Natural killer cell (primary cell): ENCODE data around the gene MIEF2. TPM values are rescaled to one million over a fixed set of nuclear protein-coding genes. Genes with fewer than 3 reads are reported as not detected.

ENCODE experiments used
- ATAC-seq, 3 donors: fragments of 150-1000 bp in 2 of 3; fragments of 200-7000 bp in 1 of 3; cut with Tn5 transposase; 1 replicate in 1 of 3; 2 replicates in 2 of 3; pipeline ENCODE4 v1.10.0; 2021; ENCODE audit warnings: mild to moderate bottlenecking in 2 of 3, moderate library complexity in 2 of 3
- DNase-seq, 2 donors: peaks; one replicate each; pipeline versions ENCODE4 v3.0.0 to v3.0.0-alpha.2; 2013 to 2021; ENCODE audit warnings: mixed read lengths in 1 of 2
- H3K27ac ChIP-seq: one replicate; pipeline ENCODE4 v1.5.1; 2013; ENCODE audit warnings: mild to moderate bottlenecking, low read length
- H3K27me3 ChIP-seq: one replicate; pipeline ENCODE4 v1.6.1; 2013; ENCODE audit warnings: low read length; ENCODE audit not compliant: control insufficient read depth, insufficient read depth
- H3K36me3 ChIP-seq: one replicate; pipeline ENCODE4 v1.6.1; 2013; ENCODE audit warnings: low read length; ENCODE audit not compliant: control insufficient read depth, insufficient read depth
- H3K4me1 ChIP-seq: one replicate; pipeline ENCODE4 v1.6.1; 2013; ENCODE audit warnings: low read length; ENCODE audit not compliant: control insufficient read depth, insufficient read depth
- H3K4me3 ChIP-seq: one replicate; pipeline ENCODE4 v1.5.1; 2013; ENCODE audit warnings: low read length
- H3K9me3 ChIP-seq: one replicate; pipeline ENCODE4 v1.6.1; 2013; ENCODE audit warnings: low read length; ENCODE audit not compliant: control insufficient read depth, insufficient read depth
- H3K27ac Mint-ChIP-seq, 2 donors: one replicate each; pipeline ENCODE4 v1.8.0; 2022; ENCODE audit warnings: mild to moderate bottlenecking in 2 of 2, mixed read lengths in 2 of 2, moderate library complexity in 1 of 2
- H3K27me3 Mint-ChIP-seq, 2 donors: one replicate each; pipeline ENCODE4 v1.8.0; 2022; ENCODE audit warnings: low read depth in 2 of 2, mixed read lengths in 2 of 2
- H3K36me3 Mint-ChIP-seq: one replicate; pipeline ENCODE4 v1.8.0; 2022; ENCODE audit warnings: mixed read lengths
- H3K4me1 Mint-ChIP-seq, 2 donors: one replicate each; pipeline ENCODE4 v1.8.0; 2022; ENCODE audit warnings: mixed read lengths in 2 of 2
- H3K4me3 Mint-ChIP-seq: one replicate; pipeline ENCODE4 v1.8.0; 2022; ENCODE audit warnings: mild to moderate bottlenecking, moderate library complexity, mixed read lengths
- H3K9me3 Mint-ChIP-seq, 2 donors: one replicate each; pipeline ENCODE4 v1.8.0; 2022; ENCODE audit warnings: mixed read lengths in 2 of 2
- WGBS: methylation state at CpG from one replicate; pipeline ENCODE4 v1.1.7; 2013; ENCODE audit warnings: missing lambda C conversion rate; ENCODE audit not compliant: insufficient coverage; 5-methylcytosine and 5-hydroxymethylcytosine counted together
- intact Hi-C: fragments of 100-400 bp; cut with micrococcal nuclease; formaldehyde crosslinking; loops from one replicate; pipeline ENCODE4 v1.14.2; 2022
- total RNA-seq, 4 donors: library from RNA; stranded (reverse); fragments of 120-200 nt in 1 of 4; gene quantifications; one replicate each; pipeline versions ENCODE4 v1.2.3 to v1.2.4, GENCODE V29; 2013 to 2022
- TF ChIP-seq, protein P1 (sequence below): fragments of 200-600 bp; IDR thresholded peaks from one replicate; pipeline ENCODE4 v1.8.0; 2022; ENCODE audit warnings: antibody characterized with exemption

MIEF2 gene
- total RNA-seq, 3 donors from 2014 or later (not counting 1 experiment from before 2014, with no cell fraction given), result 10.6 to 12.8 (median 11.3) TPM

DNA sequence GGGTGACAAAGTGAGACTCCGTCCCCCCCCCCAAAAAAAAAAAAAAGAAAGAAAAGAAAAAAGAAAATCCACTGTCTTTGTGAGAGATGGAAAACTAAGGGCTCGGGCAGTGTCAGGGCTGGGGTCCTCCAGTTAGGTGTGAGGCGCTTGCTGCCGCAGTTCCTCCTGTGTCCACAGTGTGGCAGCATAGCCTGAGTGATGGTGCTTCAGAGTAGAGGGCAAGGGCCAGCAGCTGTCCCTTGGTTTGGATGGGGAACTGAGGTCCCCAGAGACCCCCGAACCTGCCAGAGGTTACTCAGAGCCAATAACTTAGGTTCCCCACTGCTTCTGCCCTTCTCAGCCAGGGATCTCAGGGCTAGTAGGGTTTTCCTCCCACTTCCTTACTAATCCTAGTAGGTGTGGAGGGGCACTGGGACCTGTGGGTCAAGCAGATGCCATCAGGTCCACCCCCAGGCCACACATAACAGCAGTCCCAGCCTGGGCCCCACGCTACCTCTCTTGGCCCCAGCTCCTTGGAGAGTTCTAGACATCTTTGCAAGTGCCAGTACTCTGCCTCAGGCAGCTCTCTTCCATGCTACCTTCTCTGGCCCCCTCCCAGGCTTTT lies 42.9 kb upstream of the MIEF2 start:
- 10% methylated on average over 5 of the region's 6 CpGs for WGBS
- H3K4me1 ChIP-seq, result no peaks in the 10 kb centered on the region
- H3K36me3 ChIP-seq, result no peaks in the 10 kb centered on the region
- no peaks in the 10 kb centered on the region for H3K27me3 Mint-ChIP-seq
- no peaks in the 10 kb centered on the region for H3K36me3 Mint-ChIP-seq
- H3K4me3 ChIP-seq, result no peak overlapping the region
- DNase-seq (peak; percentile 69 to 83), ATAC-seq (peak; percentile 86 to 100 (median 96))
- TF ChIP-seq, protein P1, sequence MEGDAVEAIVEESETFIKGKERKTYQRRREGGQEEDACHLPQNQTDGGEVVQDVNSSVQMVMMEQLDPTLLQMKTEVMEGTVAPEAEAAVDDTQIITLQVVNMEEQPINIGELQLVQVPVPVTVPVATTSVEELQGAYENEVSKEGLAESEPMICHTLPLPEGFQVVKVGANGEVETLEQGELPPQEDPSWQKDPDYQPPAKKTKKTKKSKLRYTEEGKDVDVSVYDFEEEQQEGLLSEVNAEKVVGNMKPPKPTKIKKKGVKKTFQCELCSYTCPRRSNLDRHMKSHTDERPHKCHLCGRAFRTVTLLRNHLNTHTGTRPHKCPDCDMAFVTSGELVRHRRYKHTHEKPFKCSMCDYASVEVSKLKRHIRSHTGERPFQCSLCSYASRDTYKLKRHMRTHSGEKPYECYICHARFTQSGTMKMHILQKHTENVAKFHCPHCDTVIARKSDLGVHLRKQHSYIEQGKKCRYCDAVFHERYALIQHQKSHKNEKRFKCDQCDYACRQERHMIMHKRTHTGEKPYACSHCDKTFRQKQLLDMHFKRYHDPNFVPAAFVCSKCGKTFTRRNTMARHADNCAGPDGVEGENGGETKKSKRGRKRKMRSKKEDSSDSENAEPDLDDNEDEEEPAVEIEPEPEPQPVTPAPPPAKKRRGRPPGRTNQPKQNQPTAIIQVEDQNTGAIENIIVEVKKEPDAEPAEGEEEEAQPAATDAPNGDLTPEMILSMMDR, result peak; percentile 83
- peaks cover 0 to 7% of the 10 kb centered on the region in 2 donors for H3K4me1 Mint-ChIP-seq
- no peaks in the 10 kb centered on the region for H3K9me3 ChIP-seq
- no peak overlapping the region for H3K27ac ChIP-seq
- H3K27me3 ChIP-seq, result no peaks in the 10 kb centered on the region
- intact Hi-C loops, result loop anchor here (1.0 kb wide), 1 partner anchor 76 kb away; no protein-coding TSS in a partner anchor
- H3K9me3 Mint-ChIP-seq, result no peaks in the 10 kb centered on the region
- peak overlapping the region in 1 of 2 donors; percentile 24 for H3K27ac Mint-ChIP-seq
- H3K4me3 Mint-ChIP-seq, result no peak overlapping the region

DNA sequence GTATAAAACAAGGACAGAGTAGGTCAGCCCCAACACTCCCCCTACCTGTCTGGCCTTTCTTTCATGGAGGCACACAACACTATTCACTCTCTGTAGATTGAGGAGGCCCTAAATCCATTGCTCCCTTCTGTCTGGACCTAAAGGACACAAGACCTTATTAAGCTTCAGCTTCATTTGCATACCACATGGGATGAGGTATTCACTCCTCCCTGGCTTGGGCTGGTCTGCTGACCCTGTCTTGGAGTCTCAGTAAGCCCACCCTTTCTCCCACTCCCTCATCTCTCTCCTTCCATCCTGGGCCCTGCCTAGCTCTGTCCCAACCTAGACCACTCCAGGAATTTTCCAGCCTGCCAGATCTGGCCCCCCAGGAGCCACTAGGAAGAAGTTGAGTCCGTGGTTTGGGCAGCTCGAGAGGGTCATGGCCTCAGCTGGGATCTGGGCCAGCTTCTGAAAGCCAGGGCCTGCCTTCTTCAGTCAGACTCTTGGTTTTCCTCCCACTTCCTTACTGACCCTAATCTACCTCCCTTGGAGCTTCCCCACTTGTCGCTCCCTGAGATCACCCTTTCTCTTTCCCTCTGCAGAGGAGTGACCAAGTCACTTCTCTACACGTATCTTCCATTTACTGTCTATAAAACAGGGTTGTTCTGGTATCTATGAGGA lies 41.6 kb upstream of the MIEF2 start:
- Mint-ChIP-seq H3K4me1 (peaks cover 0 to 7% of the 10 kb centered on the region in 2 donors), H3K36me3 (no peaks in the 10 kb centered on the region), H3K9me3 (no peaks in the 10 kb centered on the region), H3K27me3 (no peaks in the 10 kb centered on the region), H3K27ac (no peak overlapping the region), H3K4me3 (no peak overlapping the region)
- no peak overlapping the region for H3K4me3 ChIP-seq
- DNase-seq (no peak), ATAC-seq (no peak)
- intact Hi-C loops, result no loop called here
- no peaks in the 10 kb centered on the region for H3K4me1 ChIP-seq
- no peak overlapping the region for H3K27ac ChIP-seq
- 46% methylated on average over 3 of the region's 4 CpGs for WGBS
- H3K27me3 ChIP-seq, result no peaks in the 10 kb centered on the region
- TF ChIP-seq, protein P1, result no peak
- H3K36me3 ChIP-seq, result no peaks in the 10 kb centered on the region
- no peaks in the 10 kb centered on the region for H3K9me3 ChIP-seq

DNA sequence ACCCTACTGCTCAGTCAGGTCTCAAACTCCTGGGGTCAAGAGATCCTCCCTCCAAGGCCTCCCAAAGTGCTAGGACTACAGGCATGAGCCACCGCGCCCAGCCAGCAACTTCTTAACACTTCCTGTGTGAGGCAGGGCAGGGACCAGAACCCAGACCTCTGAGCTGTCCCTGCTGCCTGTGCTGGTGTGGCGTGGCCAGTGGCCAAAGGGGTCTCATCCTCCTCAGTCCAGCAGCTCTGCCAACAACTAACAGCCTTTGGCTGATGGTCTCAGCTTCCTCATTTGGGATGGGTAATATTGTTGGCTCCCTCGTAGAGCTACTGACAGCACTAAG lies 36.4 kb upstream of the MIEF2 start:
- H3K4me3 ChIP-seq, result no peak overlapping the region
- no peaks in the 10 kb centered on the region for H3K27me3 ChIP-seq
- TF ChIP-seq, protein P1, result no peak
- no peaks in the 10 kb centered on the region for H3K9me3 Mint-ChIP-seq
- DNase-seq (no peak), ATAC-seq (no peak)
- H3K27me3 Mint-ChIP-seq, result no peaks in the 10 kb centered on the region
- no peaks in the 10 kb centered on the region for H3K36me3 Mint-ChIP-seq
- 83% methylated on average over 4 of the region's 4 CpGs for WGBS
- intact Hi-C loops, result no loop called here
- no peak overlapping the region for H3K27ac Mint-ChIP-seq
- no peaks in the 10 kb centered on the region for H3K9me3 ChIP-seq
- H3K4me1 Mint-ChIP-seq, result peaks cover 27 to 32% of the 10 kb centered on the region in 2 donors
- H3K4me1 ChIP-seq, result peaks cover 19% of the 10 kb centered on the region
- no peak overlapping the region for H3K27ac ChIP-seq
- no peak overlapping the region for H3K4me3 Mint-ChIP-seq
- no peaks in the 10 kb centered on the region for H3K36me3 ChIP-seq
